GM12878 (cell line): ENCODE results near the gene LEKR1. TPM values are rescaled to one million over a fixed set of nuclear protein-coding genes. Genes with fewer than 3 reads are reported as not detected.
"Not testable (repeated sequence)": the region's sequence is repeated elsewhere in the genome, so short reads cannot be mapped to it uniquely, and the experiment has no call there.

Experiments used
- ATAC-seq: fragments of 200-7000 bp; cut with Tn5 transposase; 3 replicates; pipeline ENCODE4 v1.9.1; 2020; ENCODE audit warnings: mild to moderate bottlenecking, moderate library complexity
- BruUV-seq: library from RNA; stranded (reverse); fragments of 400-500 nt; replicated peaks from 2 replicates; lab custom pipeline; 2021; lab: Mats Ljungman, UMichigan
- CTCF ChIA-PET: fragments of 300-600 bp; sonication (Branson Sonifier 250); formaldehyde crosslinking; extraction: SDS; loops from one replicate; lab custom pipeline; 2021; ENCODE audit warnings: inconsistent platforms; lab: Yijun Ruan, JAX
- POLR2A ChIA-PET: fragments of 350-600 bp; formaldehyde crosslinking; extraction: SDS; loops from one replicate; lab custom pipeline; 2021; ENCODE audit warnings: inconsistent platforms; lab: Charles Lee
- RAD21 ChIA-PET: fragments of 300-600 bp; sonication (Branson Sonifier 250); formaldehyde crosslinking; loops from one replicate; lab custom pipeline; 2023; ENCODE audit warnings: antibody characterized with exemption; ENCODE audit not compliant: unreplicated experiment; lab: Charles Lee
- SMC1A ChIA-PET: fragments of 300-600 bp; sonication (Branson Sonifier 250); formaldehyde crosslinking; loops from one replicate; lab custom pipeline; 2023; ENCODE audit not compliant: unreplicated experiment, uncharacterized antibody; lab: Charles Lee
- DNase-seq: peaks from one replicate; pipeline ENCODE4 v3.0.0-alpha.2; 2011; ENCODE audit warnings: low read depth, low spot score
- FAIRE-seq: peaks from 3 replicates; lab custom pipeline; 2011; peaks lifted over from hg19 to GRCh38; lab: Jason Lieb, UNC
- H2AFZ ChIP-seq: 2 replicates; pipeline ENCODE4 v1.6.0; 2011; ENCODE audit warnings: low read depth, low read length, control low read depth; ENCODE audit not compliant: control insufficient read depth
- H3K27ac ChIP-seq: 2 replicates; pipeline ENCODE4 v1.5.1; 2011; ENCODE audit warnings: control low read depth; ENCODE audit not compliant: control insufficient read depth, insufficient read depth
- H3K27me3 ChIP-seq, 2 experiments: replicated peaks in 1 of 2; 2 replicates each; pipeline versions ENCODE4 v1.6.0 to v1.6.1; 2011; ENCODE audit warnings: low read length in 1 of 2; ENCODE audit not compliant: control insufficient read depth in 2 of 2, insufficient read depth in 2 of 2
- H3K36me3 ChIP-seq, 2 experiments: 2 replicates each; pipeline ENCODE4 v1.5.1; 2011; ENCODE audit warnings: low read length in 1 of 2; ENCODE audit not compliant: control insufficient read depth in 2 of 2, insufficient read depth in 2 of 2
- H3K4me1 ChIP-seq: 2 replicates; pipeline ENCODE4 v1.6.1; 2011; ENCODE audit warnings: mild to moderate bottlenecking, low read length, moderate library complexity, mixed read lengths; ENCODE audit not compliant: control insufficient read depth, insufficient read depth
- H3K4me2 ChIP-seq: 2 replicates; pipeline ENCODE4 v1.6.0; 2011; ENCODE audit warnings: control low read depth; ENCODE audit not compliant: control insufficient read depth, insufficient read depth
- H3K4me3 ChIP-seq: fragments of 200-600 bp; sonication (generic); 2 replicates; pipeline ENCODE4 v1.5.1; 2016
- H3K79me2 ChIP-seq: 2 replicates; pipeline ENCODE4 v1.6.0; 2011; ENCODE audit warnings: low read length; ENCODE audit not compliant: control insufficient read depth, insufficient read depth
- H3K9ac ChIP-seq: 2 replicates; pipeline ENCODE4 v1.8.0; 2011; ENCODE audit warnings: low read length, control low read depth, mixed read lengths; ENCODE audit not compliant: control insufficient read depth, insufficient read depth
- H3K9me3 ChIP-seq: replicated peaks from 3 replicates; pipeline ENCODE4 v1.5.1; 2011; ENCODE audit warnings: mild to moderate bottlenecking, low read length; ENCODE audit not compliant: control insufficient read depth, insufficient read depth
- H4K20me1 ChIP-seq: 2 replicates; pipeline ENCODE4 v1.6.0; 2011; ENCODE audit not compliant: control insufficient read depth, insufficient read depth
- ATF3 ChIP-seq: IDR thresholded peaks from 2 replicates; pipeline ENCODE4 v1.6.1; 2011; ENCODE audit warnings: low read depth, mild to moderate bottlenecking, low read length, moderate library complexity, borderline replicate concordance; ENCODE audit errors: extremely low read depth
- BMI1 ChIP-seq: fragments of 450-650 bp; IDR thresholded peaks from 2 replicates; pipeline ENCODE4 v1.6.1; 2016; ENCODE audit warnings: mild to moderate bottlenecking, moderate library complexity, borderline replicate concordance
- EGR1 ChIP-seq, 2 experiments: IDR thresholded peaks; 1 replicate in 1 of 2; 2 replicates in 1 of 2; pipeline ENCODE4 v1.6.1; 2011 to 2012; ENCODE audit warnings: low read depth in 2 of 2, low read length in 2 of 2, borderline replicate concordance in 1 of 2, mild to moderate bottlenecking in 1 of 2, moderate library complexity in 1 of 2
- EP300 ChIP-seq, 2 experiments: fragments of 150-350 bp in 1 of 2; IDR thresholded peaks; 2 replicates each; pipeline ENCODE4 v1.6.1; 2011 to 2012; ENCODE audit warnings: low read depth in 2 of 2, low read length in 2 of 2, borderline replicate concordance in 1 of 2, improper control_type of control experiment in 1 of 2, inconsistent platforms in 1 of 2; ENCODE audit not compliant: control insufficient read depth in 1 of 2
- IKZF1 ChIP-seq: fragments of 450-650 bp; conservative IDR thresholded peaks from 2 replicates; pipeline ENCODE4 v1.6.1; 2017; ENCODE audit warnings: antibody characterized with exemption, mild to moderate bottlenecking
- MAX ChIP-seq: IDR thresholded peaks from 2 replicates; pipeline ENCODE4 v1.6.1; 2012; ENCODE audit warnings: low read depth, low read length, improper control_type of control experiment
- MEF2B ChIP-seq: fragments of 450-650 bp; IDR thresholded peaks from 2 replicates; pipeline ENCODE4 v1.6.1; 2018; ENCODE audit warnings: mild to moderate bottlenecking, moderate library complexity; ENCODE audit not compliant: partially characterized antibody, poor library complexity, severe bottlenecking
- RELB ChIP-seq: fragments of 450-650 bp; IDR thresholded peaks from 2 replicates; pipeline ENCODE4 v1.6.1; 2017; ENCODE audit warnings: low read depth, mild to moderate bottlenecking, moderate library complexity
- SIX5 ChIP-seq: IDR thresholded peaks from 2 replicates; pipeline ENCODE4 v1.6.1; 2011; ENCODE audit warnings: mild to moderate bottlenecking, low read depth, low read length, moderate library complexity; ENCODE audit not compliant: severe bottlenecking
- ZBED1 ChIP-seq: IDR thresholded peaks from 2 replicates; pipeline ENCODE4 v1.6.1; 2016; ENCODE audit warnings: borderline replicate concordance
- WGBS: methylation state at CpG from one replicate; pipeline ENCODE4 v1.1.6; 2016; ENCODE audit warnings: low lambda C conversion rate; ENCODE audit not compliant: insufficient replicate concordance, insufficient coverage; ENCODE audit errors: missing lambda C conversion rate; 5-methylcytosine and 5-hydroxymethylcytosine counted together
- in situ Hi-C: fragments of 300-500 bp; cut with MboI; formaldehyde crosslinking; loops from 9 replicates; pipeline ENCODE4 v1.14.3; 2018; ENCODE audit warnings: mixed read lengths
- intact Hi-C: fragments of 100-400 bp; cut with micrococcal nuclease; formaldehyde crosslinking; loops from one replicate; pipeline ENCODE4 v1.14.2; 2022; ENCODE audit not compliant: unreplicated experiment
- polyA plus RNA-seq, 11 experiments: library from polyadenylated mRNA; depleted of rRNA in 4 of 11; unstranded in 6 of 11; stranded (reverse) in 5 of 11; fragments of >200 nt; fragmentation: Nextera tagmentation in 4 of 11; fragmentation: Illumina TruSeq in 1 of 11; extraction: Ambion mirVana in 4 of 11; extraction: Trizol in 1 of 11; gene quantifications; 1 replicate in 1 of 11; 2 replicates in 10 of 11; pipeline versions ENCODE4 v1.2.1 to v1.2.3, GENCODE V29; 2011 to 2016; ENCODE audit warnings: inconsistent platforms in 2 of 11, missing spikeins in 2 of 11, low read depth in 1 of 11
- total RNA-seq, 4 experiments: library from RNA; depleted of rRNA in 3 of 4; stranded (reverse); fragments of >200 nt in 3 of 4; fragmentation: Illumina TruSeq in 1 of 4; extraction: Trizol in 1 of 4; gene quantifications; 2 replicates each; pipeline versions ENCODE4 v1.2.1 to v1.2.3, GENCODE V29; 2013 to 2021

Gene LEKR1
- total and polyA plus RNA-seq, 10 of the 15 experiments (the other 5 are each of a cell fraction or from before 2014, with no cell fraction given): 0.48 to 3.2 (median 1.3) TPM

- no peak for TF ChIP-seq ATF3
These were observed 28.8 kb upstream of the LEKR1 start (continued) for GRCh38 chr3:156797368-156797767.

GRCh38 chr3:156800287-156800686, 25.9 kb upstream of the LEKR1 start:
- H3K79me2 ChIP-seq, H3K27me3 ChIP-seq, H4K20me1 ChIP-seq, H3K4me2 ChIP-seq, DNase-seq, RAD21 ChIA-PET, H3K9me3 ChIP-seq, ATAC-seq, FAIRE-seq, CTCF ChIA-PET, in situ Hi-C loops, H3K4me3 ChIP-seq, BruUV-seq, intact Hi-C loops, H2AFZ ChIP-seq, H3K9ac ChIP-seq, H3K36me3 ChIP-seq, H3K4me1 ChIP-seq, H3K27ac ChIP-seq: not testable (repeated sequence)
- ChIA-PET SMC1A (interaction anchor here (1.1 kb wide), 1 partner anchor 274 kb away, joined by 3 read pairs; no protein-coding TSS in a partner anchor), POLR2A (interaction anchor here (0.7 kb wide), 1 partner anchor 286 kb away, joined by 6 read pairs; no protein-coding TSS in a partner anchor)
- WGBS: 96% methylated on average over 4 of the region's 4 CpGs

GRCh38 chr3:156801746-156802145, 24.4 kb upstream of the LEKR1 start:
- DNase-seq (no peak), FAIRE-seq (no peak), ATAC-seq (no peak)
- Histone ChIP-seq H3K79me2 (no peaks in the 10 kb centered on the region; the same call in 1 of the 2 replicates), H3K4me3 (no peak overlapping the region), H3K27me3 (no peaks in the 10 kb centered on the region), H3K27ac (no peak overlapping the region), H3K36me3 (no peaks in the 10 kb centered on the region; a peak in 1 of 4 replicates), H3K9me3 (peaks cover 4% of the 10 kb centered on the region), H3K9ac (no peak overlapping the region), H2AFZ (no peak overlapping the region), H3K4me1 (no peaks in the 10 kb centered on the region), H4K20me1 (no peaks in the 10 kb centered on the region), H3K4me2 (no peak overlapping the region)
- WGBS: 100% methylated on average over 2 of the region's 2 CpGs
- CTCF ChIA-PET: interaction anchor here (1.0 kb wide), 1 partner anchor 11 kb away, joined by 3 read pairs; no protein-coding TSS in a partner anchor
- SMC1A ChIA-PET: no interaction called here
- in situ Hi-C loops: no loop called here
- intact Hi-C loops: no loop called here
- BruUV-seq: no TSS peak
- RAD21 ChIA-PET: no interaction called here
- POLR2A ChIA-PET: no interaction called here
- TF ChIP-seq ZBED1 (no peak), RELB (no peak), IKZF1 (no peak), SIX5 (no peak), MAX (no peak), EGR1 (IDR thresholded peaks at IDR 0.05; ENCODE audit: borderline replicate concordance in 1 of 2, low read depth in 2 of 2, low read length in 2 of 2) (no peak), MEF2B (no peak), BMI1 (no peak), EP300 (IDR thresholded peaks at IDR 0.05; ENCODE audit: borderline replicate concordance in 1 of 2, control insufficient read depth in 1 of 2, low read depth in 2 of 2, low read length in 2 of 2) (no peak)
